Esophagus muscularis mucosa (tissue), 4 donors: ENCODE results near the gene KCMF1. TPM values are rescaled to one million over a fixed set of nuclear protein-coding genes. Genes with fewer than 3 reads are reported as not detected.

Source experiments
- DNase-seq: peaks from one replicate; pipeline ENCODE4 v3.0.0-alpha.2; 2017; ENCODE audit errors: extremely low spot score
- H3K27ac ChIP-seq, 4 donors: fragments of 200-600 bp; sonication (generic); replicated peaks in 1 of 4; 1 replicate in 3 of 4; 2 replicates in 1 of 4; pipeline ENCODE4 v1.5.1; 2016 to 2019; ENCODE audit warnings: mild to moderate bottlenecking in 1 of 4
- H3K27me3 ChIP-seq, 4 donors: fragments of 200-600 bp; sonication (generic); one replicate each; pipeline versions ENCODE4 v1.5.1 to v1.6.0; 2016 to 2019
- H3K36me3 ChIP-seq, 4 donors: fragments of 200-600 bp; sonication (generic); one replicate each; pipeline ENCODE4 v1.5.1; 2016 to 2019
- H3K4me1 ChIP-seq, 4 donors: fragments of 200-600 bp; sonication (generic); one replicate each; pipeline ENCODE4 v1.5.1; 2016 to 2019
- H3K4me3 ChIP-seq, 4 donors: fragments of 200-600 bp; sonication (generic); 1 replicate in 2 of 4; 2 replicates in 2 of 4; pipeline ENCODE4 v1.5.1; 2016 to 2019; ENCODE audit warnings: mild to moderate bottlenecking in 4 of 4, moderate library complexity in 1 of 4
- H3K9me3 ChIP-seq, 4 donors: fragments of 200-600 bp; sonication (generic); 1 replicate in 3 of 4; 2 replicates in 1 of 4; pipeline ENCODE4 v1.5.1; 2016 to 2019
- EP300 ChIP-seq: sonication (generic); formaldehyde crosslinking; IDR thresholded peaks from one replicate; pipeline ENCODE4 v1.6.1; 2017; ENCODE audit warnings: antibody characterized with exemption
- POLR2A ChIP-seq: fragments of 450-650 bp; IDR thresholded peaks from one replicate; pipeline ENCODE4 v1.6.1; 2017; ENCODE audit warnings: antibody characterized with exemption, moderate library complexity, mild to moderate bottlenecking, low read depth
- POLR2AphosphoS5 ChIP-seq, 2 donors: sonication (generic); formaldehyde crosslinking; IDR thresholded peaks; one replicate each; pipeline ENCODE4 v1.6.1; 2017; ENCODE audit warnings: antibody characterized with exemption in 2 of 2
- WGBS: methylation state at CpG from one replicate; pipeline ENCODE4 v1.1.5; 2018; 5-methylcytosine and 5-hydroxymethylcytosine counted together
- intact Hi-C: fragments of 100-400 bp; cut with DNase I; formaldehyde crosslinking; loops from one replicate; pipeline ENCODE4 v1.15.1; 2023
- total RNA-seq, 4 donors: library from RNA; depleted of rRNA; stranded (reverse); fragments of >200 nt; gene quantifications; one replicate each; pipeline versions ENCODE4 v1.1.0 to v1.2.1, GENCODE V29; 2016
- TF ChIP-seq, protein P1 (sequence below), 3 experiments: fragments of 200-600 bp in 2 of 3; fragments of 450-650 bp in 1 of 3; sonication (generic) in 2 of 3; IDR thresholded peaks; one replicate each; pipeline ENCODE4 v1.5.1; 2017 to 2019; ENCODE audit warnings: antibody characterized with exemption in 3 of 3, mild to moderate bottlenecking in 2 of 3, moderate library complexity in 1 of 3

Gene KCMF1
- total RNA-seq, 4 donors from 2014 or later: 48.0 to 73.1 (median 65.4) TPM

DNA sequence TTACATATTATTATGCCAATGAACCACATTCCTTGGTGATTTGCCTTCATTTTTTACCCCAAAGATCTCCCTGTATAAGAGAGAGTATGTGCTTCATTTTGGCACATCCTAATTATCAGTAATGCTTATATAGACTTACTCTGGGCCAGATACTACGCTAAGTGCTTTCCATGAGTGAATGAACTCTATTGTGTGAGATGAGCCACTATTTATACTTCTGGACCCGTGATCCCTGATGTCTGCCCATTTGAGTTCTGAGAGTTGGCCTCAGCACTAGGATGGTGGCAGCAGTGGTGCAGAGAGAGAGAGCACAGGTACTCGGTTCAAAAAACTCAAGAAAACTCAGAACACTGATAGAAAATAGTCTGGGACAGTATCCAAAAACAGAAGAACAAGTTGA lies 17.4 kb upstream of the KCMF1 start:
- H3K4me3 ChIP-seq: no peak overlapping the region
- TF ChIP-seq EP300: no peak
- TF ChIP-seq, protein P1, sequence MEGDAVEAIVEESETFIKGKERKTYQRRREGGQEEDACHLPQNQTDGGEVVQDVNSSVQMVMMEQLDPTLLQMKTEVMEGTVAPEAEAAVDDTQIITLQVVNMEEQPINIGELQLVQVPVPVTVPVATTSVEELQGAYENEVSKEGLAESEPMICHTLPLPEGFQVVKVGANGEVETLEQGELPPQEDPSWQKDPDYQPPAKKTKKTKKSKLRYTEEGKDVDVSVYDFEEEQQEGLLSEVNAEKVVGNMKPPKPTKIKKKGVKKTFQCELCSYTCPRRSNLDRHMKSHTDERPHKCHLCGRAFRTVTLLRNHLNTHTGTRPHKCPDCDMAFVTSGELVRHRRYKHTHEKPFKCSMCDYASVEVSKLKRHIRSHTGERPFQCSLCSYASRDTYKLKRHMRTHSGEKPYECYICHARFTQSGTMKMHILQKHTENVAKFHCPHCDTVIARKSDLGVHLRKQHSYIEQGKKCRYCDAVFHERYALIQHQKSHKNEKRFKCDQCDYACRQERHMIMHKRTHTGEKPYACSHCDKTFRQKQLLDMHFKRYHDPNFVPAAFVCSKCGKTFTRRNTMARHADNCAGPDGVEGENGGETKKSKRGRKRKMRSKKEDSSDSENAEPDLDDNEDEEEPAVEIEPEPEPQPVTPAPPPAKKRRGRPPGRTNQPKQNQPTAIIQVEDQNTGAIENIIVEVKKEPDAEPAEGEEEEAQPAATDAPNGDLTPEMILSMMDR (IDR thresholded peaks at IDR 0.05): no peak
- no peak for TF ChIP-seq POLR2AphosphoS5 (IDR thresholded peaks at IDR 0.05)
- TF ChIP-seq POLR2A: no peak
- intact Hi-C loops: no loop called here
- no peaks in the 10 kb centered on the region for H3K27me3 ChIP-seq
- no peak overlapping the region for H3K27ac ChIP-seq
- H3K4me1 ChIP-seq: peaks cover 7 to 16% (median 14%) of the 10 kb centered on the region in 4 donors
- WGBS: 68% methylated on average over 3 of the region's 3 CpGs
- DNase-seq: no peak
- H3K9me3 ChIP-seq: no peaks in the 10 kb centered on the region
- no peaks in the 10 kb centered on the region for H3K36me3 ChIP-seq

DNA sequence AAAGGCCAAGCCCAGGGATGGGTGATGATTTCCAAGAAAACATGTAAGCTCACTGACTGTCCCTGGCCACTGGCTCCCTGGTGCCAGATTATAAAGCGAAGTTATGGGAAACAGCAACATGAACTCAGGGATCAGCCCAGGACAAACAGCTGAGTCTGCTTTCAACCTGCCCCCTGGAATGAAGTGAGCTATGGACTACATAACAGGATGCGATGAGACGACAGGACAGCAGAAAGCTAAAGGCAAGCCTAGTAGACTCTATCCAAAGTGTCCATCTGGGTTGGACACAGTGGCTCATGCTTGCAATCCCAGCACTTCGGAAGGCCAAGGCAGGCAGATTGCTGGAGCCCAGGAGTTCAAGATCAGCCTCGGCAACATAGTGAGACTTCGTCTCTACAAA lies 16.6 kb upstream of the KCMF1 start:
- intact Hi-C loops: no loop called here
- Histone ChIP-seq H3K9me3 (no peaks in the 10 kb centered on the region), H3K36me3 (no peaks in the 10 kb centered on the region), H3K27ac (no peak overlapping the region), H3K4me1 (peaks cover 7 to 24% (median 20%) of the 10 kb centered on the region in 4 donors), H3K27me3 (no peaks in the 10 kb centered on the region), H3K4me3 (no peak overlapping the region)
- DNase-seq: no peak
- TF ChIP-seq, protein P1 (IDR thresholded peaks at IDR 0.05): no peak
- no peak for TF ChIP-seq POLR2A
- TF ChIP-seq POLR2AphosphoS5 (IDR thresholded peaks at IDR 0.05): no peak
- TF ChIP-seq EP300: no peak
- 93% methylated on average over 6 of the region's 6 CpGs for WGBS

DNA sequence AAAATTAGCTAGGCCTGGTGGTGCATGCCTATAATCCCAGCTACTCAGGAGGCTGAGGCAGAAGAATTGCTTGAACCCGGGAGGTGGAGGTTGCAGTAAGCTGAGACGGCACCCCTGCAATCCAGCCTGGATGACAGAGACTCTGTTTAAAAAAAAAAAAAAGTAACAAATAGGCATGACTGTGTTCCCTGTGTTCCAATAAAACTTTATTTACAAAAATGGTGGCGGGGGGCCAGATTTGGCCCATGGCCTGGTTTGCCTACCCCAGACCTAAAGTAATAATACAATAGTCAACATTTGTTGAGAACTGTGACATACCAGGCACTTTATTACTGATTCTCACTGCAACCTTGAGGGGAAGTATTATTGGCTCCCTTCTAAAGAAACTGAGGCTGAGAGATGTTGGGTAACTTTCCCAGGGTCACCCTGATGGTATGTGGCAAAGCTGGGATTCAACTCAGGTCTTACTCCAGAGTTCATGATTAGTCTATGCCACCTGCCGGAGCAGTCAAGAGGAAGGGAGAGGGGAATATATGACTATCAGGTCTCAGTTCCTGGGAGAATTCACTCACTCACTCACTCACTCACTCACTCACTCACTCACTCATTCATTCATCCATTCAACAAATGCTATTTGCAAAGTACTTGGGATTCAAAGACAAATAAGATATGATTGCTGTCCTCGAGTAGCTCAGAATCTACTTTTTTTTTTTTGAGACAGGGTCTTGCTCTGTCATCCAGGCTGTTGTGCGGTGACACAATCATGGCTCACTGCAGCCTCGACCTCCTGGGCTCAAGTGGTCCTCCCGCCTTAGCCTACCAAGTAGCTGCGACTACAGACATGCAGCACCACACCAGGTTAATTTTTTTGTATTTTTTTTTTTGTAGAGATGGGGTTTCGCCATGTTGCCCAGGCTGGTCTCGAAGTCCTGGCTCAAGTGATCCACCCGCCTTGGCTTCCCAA lies 14.3 kb upstream of the KCMF1 start:
- DNase-seq: no peak
- no peaks in the 10 kb centered on the region for H3K9me3 ChIP-seq
- TF ChIP-seq POLR2A (no peak), EP300 (no peak), POLR2AphosphoS5 (IDR thresholded peaks at IDR 0.05) (no peak)
- TF ChIP-seq, protein P1 (IDR thresholded peaks at IDR 0.05): no peak
- no peak overlapping the region for H3K27ac ChIP-seq
- H3K4me3 ChIP-seq: no peak overlapping the region
- H3K36me3 ChIP-seq: no peaks in the 10 kb centered on the region
- 94% methylated on average over 12 of the region's 12 CpGs for WGBS
- no peaks in the 10 kb centered on the region for H3K27me3 ChIP-seq
- intact Hi-C loops: no loop called here
- peaks cover 7 to 31% (median 24%) of the 10 kb centered on the region in 4 donors for H3K4me1 ChIP-seq

DNA sequence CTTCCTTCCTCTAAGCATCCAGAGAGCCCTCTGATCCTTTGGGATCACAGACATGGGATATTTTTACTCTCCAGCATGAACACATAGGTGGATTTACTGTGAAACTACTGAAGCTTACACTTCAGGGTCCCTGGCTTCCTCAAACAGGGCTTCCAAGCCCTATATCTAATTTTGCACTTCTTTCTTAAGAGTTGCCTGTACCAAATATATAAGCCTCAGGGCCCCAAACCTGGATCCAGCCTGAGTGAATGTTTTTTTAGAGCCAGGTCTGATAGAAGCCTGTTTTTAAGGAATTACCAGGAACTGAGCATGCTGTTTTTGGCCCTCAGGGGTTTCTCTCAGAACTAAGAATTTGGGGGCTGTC lies 13.2 kb upstream of the KCMF1 start:
- peak overlapping the region; percentile 21 to 66 (median 44) for H3K27ac ChIP-seq
- DNase-seq: no peak
- no peaks in the 10 kb centered on the region for H3K36me3 ChIP-seq
- no peaks in the 10 kb centered on the region for H3K27me3 ChIP-seq
- H3K4me3 ChIP-seq: no peak overlapping the region
- intact Hi-C loops: no loop called here
- H3K4me1 ChIP-seq: peaks cover 7 to 31% (median 24%) of the 10 kb centered on the region in 4 donors
- H3K9me3 ChIP-seq: no peaks in the 10 kb centered on the region
- TF ChIP-seq, protein P1 (IDR thresholded peaks at IDR 0.05): no peak
- TF ChIP-seq POLR2A: no peak
- no peak for TF ChIP-seq POLR2AphosphoS5 (IDR thresholded peaks at IDR 0.05)
- no peak for TF ChIP-seq EP300
